PC-9 (cell line): ENCODE measurements around the gene CMC1.

Experiments
- EZH2 ChIP-seq: fragments of 200-600 bp; sonication (generic); IDR thresholded peaks from 2 replicates; pipeline ENCODE4 v1.8.0; 2017; ENCODE audit warnings: antibody characterized with exemption, low read depth
- TF ChIP-seq, protein P1 (sequence below): fragments of 200-600 bp; sonication (generic); conservative IDR thresholded peaks from 2 replicates; pipeline ENCODE4 v1.6.1; 2017; ENCODE audit warnings: mixed run types, antibody characterized with exemption, mild to moderate bottlenecking, moderate library complexity

DNA sequence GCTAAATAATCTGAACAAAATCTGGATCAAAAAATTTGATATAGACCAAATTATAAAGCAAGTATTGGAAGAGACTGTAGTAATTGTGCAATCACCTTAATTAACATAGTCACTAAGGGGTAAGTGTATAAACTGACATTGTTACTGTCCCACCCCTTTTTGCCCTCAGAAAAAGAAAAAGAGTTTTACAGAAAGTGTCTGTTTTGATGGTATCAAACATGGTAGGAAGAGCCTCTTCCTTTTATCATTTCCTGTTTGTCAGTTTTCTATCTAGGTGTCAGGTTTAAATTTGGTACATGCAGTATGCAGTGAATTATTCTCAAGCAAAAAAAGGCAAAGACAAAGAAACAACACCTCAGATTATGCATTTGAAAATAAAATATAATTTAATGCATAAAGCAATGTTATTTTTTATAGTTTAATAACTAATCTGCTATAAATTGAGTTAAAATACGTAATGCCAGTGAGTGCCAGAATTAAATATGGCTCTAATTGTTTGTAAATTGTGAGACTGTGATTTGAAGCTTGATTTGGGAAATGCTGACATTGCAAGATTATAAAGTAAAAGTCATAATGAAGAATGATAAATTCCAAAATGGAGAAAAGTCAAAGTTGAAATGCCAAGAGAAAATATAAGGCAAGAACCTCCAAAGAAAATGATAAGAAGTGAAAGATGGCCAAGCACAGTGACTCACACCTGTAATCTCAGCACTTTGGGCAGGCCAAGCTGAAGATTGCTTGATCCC lies 30.3 kb upstream of the CMC1 start:
- TF ChIP-seq, protein P1, sequence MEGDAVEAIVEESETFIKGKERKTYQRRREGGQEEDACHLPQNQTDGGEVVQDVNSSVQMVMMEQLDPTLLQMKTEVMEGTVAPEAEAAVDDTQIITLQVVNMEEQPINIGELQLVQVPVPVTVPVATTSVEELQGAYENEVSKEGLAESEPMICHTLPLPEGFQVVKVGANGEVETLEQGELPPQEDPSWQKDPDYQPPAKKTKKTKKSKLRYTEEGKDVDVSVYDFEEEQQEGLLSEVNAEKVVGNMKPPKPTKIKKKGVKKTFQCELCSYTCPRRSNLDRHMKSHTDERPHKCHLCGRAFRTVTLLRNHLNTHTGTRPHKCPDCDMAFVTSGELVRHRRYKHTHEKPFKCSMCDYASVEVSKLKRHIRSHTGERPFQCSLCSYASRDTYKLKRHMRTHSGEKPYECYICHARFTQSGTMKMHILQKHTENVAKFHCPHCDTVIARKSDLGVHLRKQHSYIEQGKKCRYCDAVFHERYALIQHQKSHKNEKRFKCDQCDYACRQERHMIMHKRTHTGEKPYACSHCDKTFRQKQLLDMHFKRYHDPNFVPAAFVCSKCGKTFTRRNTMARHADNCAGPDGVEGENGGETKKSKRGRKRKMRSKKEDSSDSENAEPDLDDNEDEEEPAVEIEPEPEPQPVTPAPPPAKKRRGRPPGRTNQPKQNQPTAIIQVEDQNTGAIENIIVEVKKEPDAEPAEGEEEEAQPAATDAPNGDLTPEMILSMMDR: no peak
- TF ChIP-seq EZH2: no peak
